SK-N-SH (cell line): ENCODE data around the gene SPRR1B.

Source experiments
- CHD2 ChIP-seq: fragments of 150-350 bp; IDR thresholded peaks from 2 replicates; pipeline ENCODE4 v1.6.1; 2018; ENCODE audit warnings: low read length; ENCODE audit not compliant: partially characterized antibody
- CTCF ChIP-seq: fragments of 200-600 bp; sonication (generic); IDR thresholded peaks from 2 replicates; pipeline ENCODE4 v1.6.1; 2017; ENCODE audit warnings: antibody characterized with exemption, mild to moderate bottlenecking, moderate library complexity
- EP300 ChIP-seq, 2 experiments: IDR thresholded peaks; 2 replicates each; pipeline versions ENCODE4 v1.4.0 to v1.6.1; 2012; ENCODE audit warnings: borderline replicate concordance in 1 of 2, low read depth in 1 of 2, low read length in 1 of 2
- FOSL2 ChIP-seq: IDR thresholded peaks from 2 replicates; pipeline ENCODE4 v1.4.0; 2012; ENCODE audit warnings: low read depth, mild to moderate bottlenecking, moderate library complexity, borderline replicate concordance
- POLR2AphosphoS5 ChIP-seq: IDR thresholded peaks from 2 replicates; pipeline ENCODE4 v1.6.1; 2012; ENCODE audit warnings: low read depth, low read length
- REST ChIP-seq: IDR thresholded peaks from 2 replicates; pipeline ENCODE4 v1.6.1; 2012; ENCODE audit warnings: mild to moderate bottlenecking, low read depth, low read length, moderate library complexity
- TAF1 ChIP-seq: IDR thresholded peaks from 2 replicates; pipeline ENCODE4 v1.6.1; 2012; ENCODE audit warnings: low read depth, mild to moderate bottlenecking, low read length, moderate library complexity, borderline replicate concordance
- TEAD4 ChIP-seq: IDR thresholded peaks from 2 replicates; pipeline ENCODE4 v1.4.0; 2012; ENCODE audit warnings: mild to moderate bottlenecking, borderline replicate concordance; ENCODE audit not compliant: insufficient read depth
- USF2 ChIP-seq: fragments of 150-350 bp; IDR thresholded peaks from 2 replicates; pipeline ENCODE4 v1.6.1; 2017; ENCODE audit warnings: antibody characterized with exemption, low read length, low read depth, borderline replicate concordance
- TF ChIP-seq, protein P1 (sequence below): IDR thresholded peaks from 2 replicates; pipeline ENCODE4; 2012

GRCh38 chr1:153049211-153049610 lies 18.2 kb downstream of the SPRR1B start:
- TF ChIP-seq POLR2AphosphoS5, result no peak
- no peak for TF ChIP-seq EP300 (IDR thresholded peaks at IDR 0.05; ENCODE audit: borderline replicate concordance in 1 of 2, low read depth in 1 of 2, low read length in 1 of 2)
- TF ChIP-seq CTCF, result no peak
- no peak for TF ChIP-seq FOSL2
- no peak for TF ChIP-seq REST
- TF ChIP-seq TEAD4, result no peak
- no peak for TF ChIP-seq CHD2
- TF ChIP-seq USF2, result no peak
- no peak for TF ChIP-seq TAF1
- TF ChIP-seq, protein P1, sequence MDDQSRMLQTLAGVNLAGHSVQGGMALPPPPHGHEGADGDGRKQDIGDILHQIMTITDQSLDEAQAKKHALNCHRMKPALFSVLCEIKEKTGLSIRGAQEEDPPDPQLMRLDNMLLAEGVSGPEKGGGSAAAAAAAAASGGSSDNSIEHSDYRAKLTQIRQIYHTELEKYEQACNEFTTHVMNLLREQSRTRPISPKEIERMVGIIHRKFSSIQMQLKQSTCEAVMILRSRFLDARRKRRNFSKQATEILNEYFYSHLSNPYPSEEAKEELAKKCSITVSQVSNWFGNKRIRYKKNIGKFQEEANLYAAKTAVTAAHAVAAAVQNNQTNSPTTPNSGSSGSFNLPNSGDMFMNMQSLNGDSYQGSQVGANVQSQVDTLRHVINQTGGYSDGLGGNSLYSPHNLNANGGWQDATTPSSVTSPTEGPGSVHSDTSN, result no peak
